HG03571 (cell line): ENCODE data around the gene NTRK1.

Source experiments
- ATAC-seq: cut with Tn5 transposase; IDR thresholded peaks from one replicate; pipeline ENCODE4 v1.9.1; 2021; ENCODE audit not compliant: unreplicated experiment

The NTRK1 gene

DNA sequence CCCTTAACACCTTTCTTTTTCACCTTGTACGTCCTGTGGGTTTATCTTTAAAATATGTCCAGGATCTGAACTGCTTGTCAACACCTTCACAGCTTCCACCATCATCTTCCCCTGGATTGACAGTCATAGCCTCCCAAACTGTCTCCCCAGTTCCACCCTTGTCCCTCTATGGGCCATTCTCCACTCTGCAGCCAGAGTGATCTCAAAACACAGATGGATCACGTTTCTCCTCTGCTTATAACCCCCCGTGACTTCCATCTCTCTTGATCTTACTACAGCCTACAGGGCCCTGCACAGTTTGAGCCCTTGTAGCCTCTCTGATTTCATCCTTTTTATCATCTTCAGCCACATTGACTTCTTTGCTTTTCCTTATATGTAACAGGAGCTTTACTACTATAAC, 6.0 kb upstream of the NTRK1 start:
- no peak for ATAC-seq

- no peak for ATAC-seq
Measured at GRCh38 chr1:156856282-156856785, 4.3 kb upstream of the NTRK1 start.

- no peak for ATAC-seq
Measured at GRCh38 chr1:156857532-156857931, 3.1 kb upstream of the NTRK1 start.

DNA sequence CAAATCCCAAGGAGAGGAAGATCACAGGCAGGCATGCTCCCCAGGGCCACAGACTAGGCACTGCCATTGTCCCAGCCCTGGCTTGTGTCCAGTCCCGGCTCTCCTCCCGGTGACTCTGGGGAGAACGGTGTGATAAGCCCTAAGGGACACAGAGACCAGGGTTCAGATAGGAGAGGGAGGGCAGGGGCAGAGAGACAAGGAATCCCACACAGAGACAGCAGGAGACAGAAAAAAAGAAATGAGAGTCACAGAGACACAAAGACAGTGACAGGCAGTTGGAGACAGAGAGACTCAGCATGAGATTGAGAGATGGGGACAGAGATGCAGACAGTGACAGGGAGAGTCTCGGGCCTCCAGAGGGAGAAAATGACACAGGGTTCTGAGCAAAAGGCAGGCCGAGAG, 2.1 kb upstream of the NTRK1 start:
- no peak for ATAC-seq

- no peak for ATAC-seq
Measured at GRCh38 chr1:156858959-156859522, 1.6 kb upstream of the NTRK1 start, which contains the start of gene INSRR. INSRR (minus strand) TSS chr1:156859117; CDS start chr1:156858621, 496 bp downstream.

- no peak for ATAC-seq
Measured at GRCh38 chr1:156859523-156860112, 1.0 kb upstream of the NTRK1 start.

GRCh38 chr1:156860113-156860627, 495 bp upstream of the NTRK1 start:
- ATAC-seq = no peak

DNA sequence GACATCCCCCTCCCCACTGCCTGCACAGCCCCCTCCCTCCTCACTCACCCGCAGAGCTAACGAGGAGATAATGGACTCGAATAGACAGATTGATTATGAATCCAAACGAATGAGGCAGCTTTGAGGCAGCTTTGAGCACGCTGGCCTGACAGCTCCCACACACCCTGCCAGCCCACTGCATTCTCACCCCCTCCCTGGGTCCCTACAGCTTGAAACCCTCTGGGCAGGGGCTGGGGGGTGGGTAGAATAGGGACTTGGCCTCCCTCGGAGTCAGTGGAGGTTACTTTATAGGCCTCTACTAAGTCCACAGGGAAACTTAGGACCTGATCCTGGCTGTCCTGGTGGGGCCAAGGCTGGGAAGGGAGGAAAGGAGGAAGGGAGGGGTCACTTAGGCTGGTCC, 1.9 kb downstream of the NTRK1 start:
- ATAC-seq = no peak

DNA sequence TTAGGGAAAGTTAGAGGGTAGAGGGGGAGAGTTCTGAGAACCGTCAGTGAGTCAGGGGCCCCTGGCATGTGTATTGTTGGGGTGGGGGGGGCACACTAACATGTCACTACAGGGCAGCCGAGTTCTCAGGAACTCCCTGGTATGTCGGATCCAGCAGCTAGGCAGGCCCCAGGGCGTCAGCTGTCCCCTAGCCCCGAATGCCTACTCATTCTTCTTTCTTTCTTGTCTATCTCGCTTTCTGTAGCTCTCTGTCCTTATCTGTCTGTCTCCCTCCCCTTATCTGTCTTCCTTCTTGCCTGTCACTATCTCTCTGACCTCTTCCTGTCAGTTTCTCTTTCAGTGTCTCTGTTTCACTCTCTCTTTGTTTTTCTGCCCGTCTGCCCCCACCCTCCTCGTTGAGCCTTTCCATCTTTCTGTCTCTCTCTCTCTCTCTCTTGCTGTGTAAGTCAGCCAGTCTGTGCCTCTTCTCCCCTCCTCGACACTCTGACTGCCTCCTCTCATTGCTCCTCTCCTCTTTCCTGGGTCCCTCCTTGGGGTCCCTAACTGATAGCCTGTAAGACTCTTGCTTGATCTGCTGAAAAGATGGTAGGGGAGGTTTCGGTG, 2.4 kb downstream of the NTRK1 start:
- ATAC-seq = no peak

DNA sequence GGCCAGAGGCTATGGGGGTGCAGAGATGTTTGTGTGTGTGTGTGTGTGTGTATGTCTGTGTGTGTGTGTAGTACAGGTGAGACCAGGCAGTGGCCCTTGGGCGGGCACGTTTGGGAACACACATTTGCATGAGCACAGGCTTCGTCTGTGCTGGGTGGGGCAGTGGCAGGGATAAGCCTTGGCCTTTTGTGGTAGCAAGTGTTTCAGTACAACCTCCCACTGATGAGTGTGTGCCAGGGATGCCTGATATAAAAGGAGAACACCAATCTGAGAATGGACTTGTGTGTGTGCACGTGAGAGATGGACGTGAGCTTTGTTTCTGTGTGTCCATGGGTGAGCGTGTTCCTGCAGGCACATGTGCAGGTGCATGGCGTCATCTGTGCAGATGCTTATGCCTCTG, 3.0 kb downstream of the NTRK1 start:
- no peak for ATAC-seq

- ATAC-seq = no peak
Measured at GRCh38 chr1:156864796-156865195, 4.1 kb downstream of the NTRK1 start.

DNA sequence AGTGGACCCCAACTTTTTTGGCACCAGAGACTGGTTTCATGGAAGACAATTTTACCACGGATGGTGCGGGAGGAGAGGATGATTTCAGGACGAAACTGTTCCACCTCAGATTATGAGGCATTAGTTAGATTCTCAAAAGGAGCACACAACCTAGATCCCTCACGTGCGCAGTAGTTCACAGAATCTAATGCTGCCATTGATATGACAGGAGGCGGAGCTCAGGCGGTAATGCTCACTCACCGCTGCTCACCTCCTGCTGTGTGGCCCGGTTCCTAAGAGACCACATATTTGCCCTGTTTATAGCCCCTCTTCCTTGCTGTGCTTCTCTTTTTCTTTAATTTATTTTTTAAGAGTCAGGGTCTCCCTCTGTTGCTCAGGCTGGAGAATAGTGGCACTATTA, 4.6 kb downstream of the NTRK1 start:
- ATAC-seq = no peak

GRCh38 chr1:156865865-156866248, 5.2 kb downstream of the NTRK1 start:
- ATAC-seq = no peak

DNA sequence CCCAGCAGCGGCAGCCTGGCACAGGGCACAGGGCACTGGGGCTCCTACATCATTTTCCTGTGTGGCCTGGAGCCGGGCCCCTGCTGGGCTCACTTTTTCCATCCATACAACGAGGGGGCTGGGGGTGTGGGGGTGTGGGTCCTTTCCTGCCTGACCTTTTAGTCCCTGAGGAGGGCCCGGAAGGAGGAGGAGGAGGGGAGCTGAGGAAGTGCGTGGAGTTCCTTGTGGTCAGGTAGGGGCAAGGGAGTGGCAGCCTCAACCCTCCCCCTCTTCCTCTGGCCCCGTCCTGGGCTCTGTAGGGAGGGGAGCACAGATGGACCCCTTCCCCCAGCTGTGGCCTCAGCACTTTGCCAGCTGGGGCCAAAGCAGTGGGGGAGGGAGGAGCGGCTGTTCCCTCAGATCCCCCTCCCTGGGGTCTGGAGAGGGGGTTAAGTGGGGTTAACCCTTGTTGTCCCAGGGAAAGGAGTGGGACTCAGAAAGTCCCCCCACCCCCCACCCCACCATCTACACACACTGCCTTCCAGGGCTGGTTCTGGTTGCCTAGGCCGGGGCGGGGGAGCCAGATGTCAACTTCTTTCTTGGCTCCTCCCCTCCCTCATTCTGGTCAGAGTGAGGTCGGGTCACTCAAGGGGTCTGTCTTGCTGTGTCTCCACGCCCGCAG, 5.7 kb downstream of the NTRK1 start:
- ATAC-seq = no peak

DNA sequence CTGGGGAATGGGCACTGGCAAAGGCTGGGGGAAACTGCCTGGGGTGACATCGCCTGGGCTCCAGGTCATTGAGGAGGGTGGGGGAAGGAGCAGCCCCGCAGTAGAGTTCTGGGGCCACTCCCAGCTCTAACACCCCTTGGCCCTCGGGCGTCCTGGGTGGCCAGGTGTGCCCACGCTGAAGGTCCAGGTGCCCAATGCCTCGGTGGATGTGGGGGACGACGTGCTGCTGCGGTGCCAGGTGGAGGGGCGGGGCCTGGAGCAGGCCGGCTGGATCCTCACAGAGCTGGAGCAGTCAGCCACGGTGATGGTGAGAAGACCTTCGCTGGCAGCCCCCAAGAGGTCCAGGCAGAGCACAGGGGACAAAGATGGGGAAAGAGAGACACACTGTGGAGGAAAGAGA, 7.7 kb downstream of the NTRK1 start:
- no peak for ATAC-seq

- ATAC-seq = no peak
Measured at GRCh38 chr1:156869455-156869854, 8.8 kb downstream of the NTRK1 start.

DNA sequence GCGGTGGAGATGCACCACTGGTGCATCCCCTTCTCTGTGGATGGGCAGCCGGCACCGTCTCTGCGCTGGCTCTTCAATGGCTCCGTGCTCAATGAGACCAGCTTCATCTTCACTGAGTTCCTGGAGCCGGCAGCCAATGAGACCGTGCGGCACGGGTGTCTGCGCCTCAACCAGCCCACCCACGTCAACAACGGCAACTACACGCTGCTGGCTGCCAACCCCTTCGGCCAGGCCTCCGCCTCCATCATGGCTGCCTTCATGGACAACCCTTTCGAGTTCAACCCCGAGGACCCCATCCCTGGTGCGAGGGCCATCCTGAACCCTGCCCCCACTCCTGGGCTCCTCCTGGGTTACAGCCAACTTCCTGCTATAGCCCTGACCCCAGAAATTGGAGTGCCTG, 13.0 kb downstream of the NTRK1 start:
- no peak for ATAC-seq

GRCh38 chr1:156874142-156874541, 13.5 kb downstream of the NTRK1 start:
- no peak for ATAC-seq

GRCh38 chr1:156874572-156875340, 14.1 kb downstream of the NTRK1 start:
- ATAC-seq = no peak

DNA sequence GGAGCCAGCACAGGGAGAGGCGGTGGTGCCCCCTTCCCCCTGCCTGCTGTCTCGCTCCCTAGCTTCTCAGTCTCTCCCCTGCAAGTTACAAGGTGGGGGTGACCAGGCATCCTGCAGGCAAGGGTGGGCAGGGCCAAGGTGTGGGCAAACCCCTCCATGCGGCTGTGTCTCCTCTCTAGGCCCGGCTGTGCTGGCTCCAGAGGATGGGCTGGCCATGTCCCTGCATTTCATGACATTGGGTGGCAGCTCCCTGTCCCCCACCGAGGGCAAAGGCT, 14.6 kb downstream of the NTRK1 start:
- no peak for ATAC-seq

- ATAC-seq = no peak
Measured at GRCh38 chr1:156876281-156876680, 15.6 kb downstream of the NTRK1 start.
